Nephron progenitor cell (in vitro differentiated cells): ENCODE results near the gene ANGEL2.

Experiments used
- DNase-seq: peaks from one replicate; pipeline ENCODE4 v3.0.0; 2021
- H3K27ac Mint-ChIP-seq: 2 replicates; pipeline ENCODE4 v1.8.0; 2021; ENCODE audit warnings: mild to moderate bottlenecking, moderate library complexity, mixed read lengths
- H3K27me3 Mint-ChIP-seq: 2 replicates; pipeline ENCODE4 v1.8.0; 2021; ENCODE audit warnings: mild to moderate bottlenecking, low read depth, mixed read lengths; ENCODE audit not compliant: poor library complexity
- H3K36me3 Mint-ChIP-seq: 2 replicates; pipeline ENCODE4 v1.8.0; 2021; ENCODE audit warnings: low read depth, mixed read lengths
- H3K4me1 Mint-ChIP-seq: 2 replicates; pipeline ENCODE4 v1.8.0; 2021; ENCODE audit warnings: mixed read lengths
- H3K4me3 Mint-ChIP-seq: 2 replicates; pipeline ENCODE4 v1.8.0; 2021; ENCODE audit warnings: mild to moderate bottlenecking, moderate library complexity, mixed read lengths
- H3K9me3 Mint-ChIP-seq: 2 replicates; pipeline ENCODE4 v1.8.0; 2021; ENCODE audit warnings: mild to moderate bottlenecking, moderate library complexity, mixed read lengths
- TF ChIP-seq, protein P1 (sequence below): fragments of 200-600 bp; sonication (generic); IDR thresholded peaks from 2 replicates; pipeline ENCODE4 v1.5.0; 2021; ENCODE audit warnings: antibody characterized with exemption

The ANGEL2 gene, protein sequence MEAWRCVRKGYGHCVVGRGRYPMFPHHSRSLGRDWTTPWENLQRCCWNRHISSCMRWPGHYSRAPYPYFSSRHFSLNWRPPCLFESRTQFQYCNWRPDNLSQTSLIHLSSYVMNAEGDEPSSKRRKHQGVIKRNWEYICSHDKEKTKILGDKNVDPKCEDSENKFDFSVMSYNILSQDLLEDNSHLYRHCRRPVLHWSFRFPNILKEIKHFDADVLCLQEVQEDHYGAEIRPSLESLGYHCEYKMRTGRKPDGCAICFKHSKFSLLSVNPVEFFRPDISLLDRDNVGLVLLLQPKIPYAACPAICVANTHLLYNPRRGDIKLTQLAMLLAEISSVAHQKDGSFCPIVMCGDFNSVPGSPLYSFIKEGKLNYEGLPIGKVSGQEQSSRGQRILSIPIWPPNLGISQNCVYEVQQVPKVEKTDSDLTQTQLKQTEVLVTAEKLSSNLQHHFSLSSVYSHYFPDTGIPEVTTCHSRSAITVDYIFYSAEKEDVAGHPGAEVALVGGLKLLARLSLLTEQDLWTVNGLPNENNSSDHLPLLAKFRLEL

GRCh38 chr1:213015099-213016050, at the start of gene ANGEL2:
ANGEL2 (minus strand) TSS chr1:213015867; CDS start chr1:213015671, 196 bp downstream.
- Mint-ChIP-seq H3K4me1 (peaks cover 19% of the 10 kb centered on the region), H3K27ac (peak within 1 kb of the TSS; percentile 100), H3K4me3 (peak within 1 kb of the TSS; percentile 96), H3K27me3 (peaks cover 7% of the 10 kb centered on the region), H3K36me3 (peaks cover 28% of the 10 kb centered on the region), H3K9me3 (no peaks in the 10 kb centered on the region)
- TF ChIP-seq, protein P1, sequence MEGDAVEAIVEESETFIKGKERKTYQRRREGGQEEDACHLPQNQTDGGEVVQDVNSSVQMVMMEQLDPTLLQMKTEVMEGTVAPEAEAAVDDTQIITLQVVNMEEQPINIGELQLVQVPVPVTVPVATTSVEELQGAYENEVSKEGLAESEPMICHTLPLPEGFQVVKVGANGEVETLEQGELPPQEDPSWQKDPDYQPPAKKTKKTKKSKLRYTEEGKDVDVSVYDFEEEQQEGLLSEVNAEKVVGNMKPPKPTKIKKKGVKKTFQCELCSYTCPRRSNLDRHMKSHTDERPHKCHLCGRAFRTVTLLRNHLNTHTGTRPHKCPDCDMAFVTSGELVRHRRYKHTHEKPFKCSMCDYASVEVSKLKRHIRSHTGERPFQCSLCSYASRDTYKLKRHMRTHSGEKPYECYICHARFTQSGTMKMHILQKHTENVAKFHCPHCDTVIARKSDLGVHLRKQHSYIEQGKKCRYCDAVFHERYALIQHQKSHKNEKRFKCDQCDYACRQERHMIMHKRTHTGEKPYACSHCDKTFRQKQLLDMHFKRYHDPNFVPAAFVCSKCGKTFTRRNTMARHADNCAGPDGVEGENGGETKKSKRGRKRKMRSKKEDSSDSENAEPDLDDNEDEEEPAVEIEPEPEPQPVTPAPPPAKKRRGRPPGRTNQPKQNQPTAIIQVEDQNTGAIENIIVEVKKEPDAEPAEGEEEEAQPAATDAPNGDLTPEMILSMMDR: no peak
- peak; percentile 91 for DNase-seq

DNA sequence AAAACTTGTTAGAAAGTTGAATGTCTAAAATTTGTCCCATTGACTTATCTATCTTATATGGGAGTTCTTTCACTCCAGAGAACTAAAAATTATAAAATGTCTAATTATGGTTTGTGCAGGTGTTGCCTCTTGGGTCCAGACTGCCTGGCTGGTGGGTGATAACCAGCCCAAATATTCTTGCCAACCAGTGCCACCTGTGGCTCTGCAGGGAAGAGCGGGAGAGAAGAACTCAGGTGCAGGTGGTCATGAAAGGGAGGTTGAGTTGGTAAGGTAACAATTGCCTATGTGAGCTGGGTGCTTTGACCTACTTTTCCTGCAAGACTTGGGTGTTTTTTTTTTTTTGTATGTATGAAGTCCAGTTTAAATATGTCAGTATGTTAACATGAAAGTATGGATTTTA, 45.6 kb upstream of the ANGEL2 start:
- H3K9me3 Mint-ChIP-seq: peaks cover 20% of the 10 kb centered on the region
- no peaks in the 10 kb centered on the region for H3K27me3 Mint-ChIP-seq
- TF ChIP-seq, protein P1: no peak
- no peaks in the 10 kb centered on the region for H3K4me1 Mint-ChIP-seq
- H3K36me3 Mint-ChIP-seq: peaks cover 22% of the 10 kb centered on the region
- no peak overlapping the region for H3K4me3 Mint-ChIP-seq
- no peak overlapping the region for H3K27ac Mint-ChIP-seq
- no peak for DNase-seq

- Mint-ChIP-seq H3K27ac (no peak overlapping the region), H3K4me1 (no peaks in the 10 kb centered on the region), H3K4me3 (no peak overlapping the region)
Observed at GRCh38 chr1:213060836-213061235, 45.2 kb upstream of the ANGEL2 start.

DNA sequence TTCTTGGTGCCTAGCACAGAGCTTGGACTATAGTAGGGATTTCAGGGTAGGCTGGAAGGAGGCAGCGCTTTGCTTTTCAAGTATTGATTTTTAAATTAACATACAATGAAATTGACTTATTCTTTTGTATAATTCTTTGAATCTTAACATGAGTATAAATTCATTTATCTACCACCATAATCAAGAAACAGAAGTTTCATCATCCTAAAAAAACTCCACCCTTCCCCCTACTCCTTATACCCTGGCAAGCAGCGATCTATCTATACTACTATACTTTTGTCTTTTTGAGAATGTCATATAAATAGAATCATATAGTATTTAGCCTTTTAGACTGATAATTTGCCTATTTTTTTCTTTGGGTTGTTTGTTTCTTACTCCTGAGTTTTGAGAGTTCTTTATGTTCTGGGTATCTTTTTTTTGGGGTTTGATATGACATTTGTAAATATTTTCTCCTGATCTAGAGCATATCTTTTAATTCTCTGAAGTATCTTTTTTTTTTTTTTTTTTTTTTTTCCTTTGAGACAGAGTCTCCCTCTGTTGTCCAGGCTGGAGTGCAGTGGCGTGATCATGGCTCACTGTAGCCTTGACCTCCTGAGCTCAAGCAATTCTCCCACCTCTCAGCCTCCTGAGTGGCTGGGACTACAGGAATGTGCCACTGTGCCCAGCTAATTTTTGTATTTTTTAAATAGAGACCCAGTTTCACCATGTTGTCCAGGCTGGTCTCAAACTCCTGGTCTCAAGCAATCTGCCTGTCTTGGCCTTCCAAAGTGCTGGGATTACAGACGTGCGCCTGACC, 41.8 kb upstream of the ANGEL2 start:
- TF ChIP-seq, protein P1: no peak
- H3K4me3 Mint-ChIP-seq: no peak overlapping the region
- peaks cover 6% of the 10 kb centered on the region for H3K4me1 Mint-ChIP-seq
- H3K27me3 Mint-ChIP-seq: no peaks in the 10 kb centered on the region
- peaks cover 20% of the 10 kb centered on the region for H3K9me3 Mint-ChIP-seq
- no peak for DNase-seq
- no peak overlapping the region for H3K27ac Mint-ChIP-seq
- peaks cover 23% of the 10 kb centered on the region for H3K36me3 Mint-ChIP-seq

More at GRCh38 chr1:213060836-213061235, 45.2 kb upstream of the ANGEL2 start:
- Mint-ChIP-seq H3K36me3 (peaks cover 22% of the 10 kb centered on the region), H3K27me3 (no peaks in the 10 kb centered on the region), H3K9me3 (peaks cover 20% of the 10 kb centered on the region)
- TF ChIP-seq, protein P1: no peak
- DNase-seq: no peak

DNA sequence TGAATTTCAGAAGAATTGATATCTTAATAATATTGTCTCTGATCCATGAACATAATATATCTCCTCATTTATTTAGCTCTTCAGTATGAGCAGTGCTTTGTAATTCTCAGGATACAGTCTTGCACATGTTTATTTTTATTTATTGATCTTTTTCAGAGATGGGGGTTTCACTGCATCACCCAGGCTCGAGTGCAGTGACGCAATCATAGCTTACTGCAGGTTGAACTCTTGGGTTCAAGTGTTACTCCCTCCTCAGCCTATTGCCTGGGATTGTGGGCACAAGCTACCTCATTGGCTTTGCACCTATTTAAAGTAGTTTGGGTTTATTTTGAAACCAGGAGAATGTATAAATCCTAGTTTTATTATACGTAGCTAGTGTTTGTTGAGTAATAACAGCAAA, 40.1 kb upstream of the ANGEL2 start:
- Mint-ChIP-seq H3K27me3 (peaks cover 1% of the 10 kb centered on the region), H3K9me3 (peaks cover 26% of the 10 kb centered on the region), H3K36me3 (peaks cover 24% of the 10 kb centered on the region), H3K4me1 (peaks cover 16% of the 10 kb centered on the region), H3K4me3 (no peak overlapping the region), H3K27ac (no peak overlapping the region)
- no peak for DNase-seq
- TF ChIP-seq, protein P1: no peak
